IPS DF 4.7 (cell line): ENCODE results near the gene SELE.

Experiments
- DNase-seq: peaks from one replicate; pipeline ENCODE4 v3.0.0-alpha.2; 2013; ENCODE audit warnings: low spot score; ENCODE audit errors: extremely low read depth

SELE gene

DNA sequence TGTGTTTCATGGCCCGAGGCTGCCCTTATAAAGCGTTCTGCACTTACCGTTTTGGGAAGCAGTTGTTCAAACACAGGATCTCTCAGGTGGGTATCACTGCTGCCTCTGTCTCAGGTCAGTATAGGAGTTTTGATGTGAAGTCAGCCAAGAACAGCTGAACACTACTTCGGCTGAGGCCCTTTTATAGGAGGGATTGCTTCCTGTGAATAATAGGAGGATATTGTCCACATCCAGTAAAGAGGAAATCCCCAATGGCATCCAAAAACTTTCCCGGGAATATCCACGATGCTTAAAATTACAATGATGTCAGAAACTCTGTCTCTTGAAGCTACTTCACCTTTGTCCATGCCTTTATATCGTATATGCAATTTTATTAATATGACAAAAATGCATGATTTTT, at the start of gene SELE:
Gene SELE, minus strand, starts transcription at position 156 of the 400 bp plus-strand sequence. CDS start 467 bp downstream, outside the sequence.
- no peak for DNase-seq

DNA sequence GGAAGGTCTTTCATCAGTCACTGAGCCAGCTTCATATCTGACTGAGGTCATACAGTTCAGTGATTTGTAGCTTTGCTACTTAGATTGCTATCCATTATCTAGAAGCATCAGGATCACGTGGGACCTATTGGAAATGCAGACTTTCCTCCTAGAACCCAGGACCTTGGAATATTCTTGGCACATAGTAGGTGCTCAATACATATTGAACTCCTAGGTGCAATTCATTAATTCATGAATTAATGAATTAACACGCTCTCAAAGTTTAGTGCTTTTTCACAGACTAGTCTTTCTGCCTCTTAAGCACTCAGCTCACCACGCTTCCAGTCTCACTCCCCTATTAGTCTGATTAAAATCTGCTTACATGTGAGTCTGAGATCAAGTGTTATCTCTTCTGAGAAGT, 48.7 kb upstream of the SELE start:
- DNase-seq = no peak

GRCh38 chr1:169779970-169780369, 46.1 kb upstream of the SELE start:
- DNase-seq = no peak

DNA sequence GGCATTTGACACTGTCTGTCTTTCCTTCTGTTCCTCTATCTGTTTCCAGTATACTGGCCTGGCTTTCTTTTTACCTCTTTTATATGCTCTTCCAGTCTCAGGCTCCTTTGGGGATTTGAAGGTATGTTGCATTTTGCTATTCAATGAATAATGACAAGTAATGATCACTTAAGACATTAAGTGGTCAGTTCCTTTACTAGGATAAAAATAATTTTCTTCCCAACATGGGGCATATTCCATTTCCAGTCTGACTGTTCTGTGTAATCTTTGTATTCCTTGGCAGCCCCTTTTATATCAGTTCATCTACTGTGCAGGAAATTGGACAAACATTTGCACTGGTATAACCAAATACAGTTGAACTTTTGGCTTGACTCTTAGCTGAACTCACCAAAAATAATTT, 45.3 kb upstream of the SELE start:
- DNase-seq = no peak

- DNase-seq = no peak
Observed at GRCh38 chr1:169776440-169776839, 42.6 kb upstream of the SELE start.

DNA sequence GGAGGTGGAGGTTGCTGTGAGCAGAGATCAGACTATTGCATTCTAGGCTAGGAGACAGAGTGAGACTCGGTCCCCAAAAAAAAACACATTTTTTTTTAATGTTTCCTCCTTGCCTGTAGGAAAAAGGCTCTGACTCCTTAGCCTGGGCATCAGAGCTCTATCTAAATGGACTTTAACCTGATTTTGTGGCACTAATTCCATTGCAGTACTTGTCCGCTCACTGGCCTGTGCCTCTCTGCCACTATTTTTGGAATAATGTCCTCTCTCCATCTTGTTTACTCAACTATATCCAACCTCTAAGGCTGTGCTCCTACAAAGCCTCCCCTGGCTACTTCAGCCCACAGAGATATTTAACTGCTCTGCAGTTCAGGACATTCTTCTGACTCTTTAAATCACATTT, 34.3 kb upstream of the SELE start:
- no peak for DNase-seq

DNA sequence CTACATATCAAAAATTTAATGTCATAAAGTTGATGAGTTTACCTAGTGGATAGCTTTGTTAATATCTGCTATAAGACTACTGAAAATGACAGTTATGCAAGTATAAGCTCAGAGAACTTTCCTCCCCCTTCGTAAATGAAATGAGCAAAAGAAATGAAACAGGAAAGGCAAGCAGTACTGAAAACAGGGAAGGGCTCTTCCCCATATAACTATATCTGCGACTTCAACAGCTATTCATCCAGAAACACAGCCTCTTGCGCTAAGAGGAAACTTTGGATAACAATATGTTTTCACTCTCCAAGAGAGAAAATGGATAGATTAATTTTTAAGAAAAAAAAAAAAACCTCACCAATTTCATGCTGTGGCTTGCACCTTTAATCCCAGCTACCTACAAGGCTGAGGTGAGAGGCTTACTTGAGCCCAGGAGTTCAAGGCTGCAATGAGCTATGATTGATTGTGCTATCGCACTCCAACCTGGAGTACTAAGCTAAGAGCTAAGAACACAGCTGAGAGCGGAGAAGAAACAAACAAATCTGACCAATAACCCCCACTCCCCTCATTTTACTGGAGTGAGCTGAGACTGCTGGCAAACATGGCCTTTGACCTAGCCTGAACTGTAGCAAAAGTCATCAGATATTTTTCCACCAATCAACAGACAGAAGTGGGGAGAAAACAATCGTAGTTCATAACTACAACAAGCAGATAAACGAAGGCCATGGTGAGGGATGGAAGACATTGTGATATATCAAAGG, 31.9 kb upstream of the SELE start:
- DNase-seq = no peak

DNA sequence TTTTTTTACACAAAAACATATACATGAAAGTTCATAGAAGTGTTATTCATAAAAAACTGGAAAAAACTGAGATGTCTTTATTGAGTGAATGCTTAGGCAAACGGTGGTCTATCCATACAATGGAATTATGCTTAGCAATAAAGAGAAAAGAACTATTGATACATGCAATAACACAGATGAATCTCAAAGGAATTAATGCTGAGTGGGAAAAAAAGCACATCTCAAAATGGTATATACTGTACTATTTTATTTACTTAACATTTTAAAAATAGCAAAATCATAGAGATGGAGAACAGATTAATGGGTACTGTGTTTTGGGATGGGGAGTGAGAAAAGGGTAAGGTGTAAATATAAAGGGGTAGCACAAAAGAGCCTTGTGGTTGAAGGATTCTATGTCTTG, 31.0 kb upstream of the SELE start:
- DNase-seq = no peak

GRCh38 chr1:169762699-169763098, 28.8 kb upstream of the SELE start:
- no peak for DNase-seq

DNA sequence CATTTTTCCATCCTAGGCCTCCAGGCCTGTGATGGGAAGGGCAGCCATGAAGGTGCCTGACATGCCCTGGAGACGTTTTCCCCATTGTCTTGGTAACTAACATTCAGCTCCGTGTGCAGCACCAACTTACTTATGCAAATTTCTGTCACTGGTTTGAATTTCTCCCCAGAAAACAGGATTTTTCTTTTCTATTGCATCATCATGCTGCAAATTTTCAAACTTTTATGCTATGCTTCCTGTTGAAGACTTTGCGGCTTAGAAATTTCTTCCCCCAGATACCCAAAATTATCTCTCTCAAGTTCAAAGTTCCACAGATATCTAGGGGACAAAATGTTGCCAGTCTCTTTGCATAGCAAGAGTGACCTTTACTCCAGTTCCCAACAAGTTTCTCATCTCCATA, 25.2 kb upstream of the SELE start:
- DNase-seq = no peak

DNA sequence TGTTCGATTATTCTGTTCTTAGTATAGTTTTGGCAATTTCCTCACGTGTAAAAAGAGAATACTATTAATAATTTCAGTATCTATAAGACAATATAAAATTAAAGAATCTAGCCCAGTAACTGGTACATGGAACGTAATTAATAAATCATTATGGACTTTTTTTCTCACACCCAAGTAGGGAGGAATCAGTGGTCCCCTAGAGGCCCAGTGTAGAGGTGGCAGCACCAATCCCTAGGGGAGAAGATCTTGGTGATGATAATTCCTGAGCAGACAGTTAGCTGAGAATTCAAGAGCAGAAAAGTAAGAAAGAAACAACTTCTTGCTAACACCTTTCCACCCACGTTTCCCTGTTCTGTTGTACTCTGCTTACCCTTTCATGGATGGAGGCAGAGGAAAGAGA, 19.7 kb upstream of the SELE start:
- DNase-seq = no peak

DNA sequence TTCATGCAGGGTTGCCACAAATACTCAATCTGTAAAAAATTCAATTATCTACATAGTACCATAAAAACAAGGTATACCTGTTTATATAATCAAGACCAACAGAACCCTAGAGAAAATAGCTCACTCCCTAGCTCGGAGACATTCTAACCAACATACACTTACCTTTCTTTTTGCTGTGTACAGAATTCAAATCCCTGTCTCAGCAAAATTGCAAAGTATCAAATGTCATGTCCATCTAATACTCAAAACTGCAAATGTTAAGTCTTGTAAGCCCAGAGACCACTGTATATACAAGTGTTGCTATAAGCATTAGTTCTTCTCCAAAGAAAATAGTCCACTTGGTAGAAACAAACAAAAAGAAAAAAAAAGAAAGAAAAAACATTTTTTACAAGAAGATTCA, 16.2 kb upstream of the SELE start:
- DNase-seq = no peak

- DNase-seq = no peak
Observed at GRCh38 chr1:169746550-169746949, 12.7 kb upstream of the SELE start.

GRCh38 chr1:169745015-169745861, 11.4 kb upstream of the SELE start:
- no peak for DNase-seq

DNA sequence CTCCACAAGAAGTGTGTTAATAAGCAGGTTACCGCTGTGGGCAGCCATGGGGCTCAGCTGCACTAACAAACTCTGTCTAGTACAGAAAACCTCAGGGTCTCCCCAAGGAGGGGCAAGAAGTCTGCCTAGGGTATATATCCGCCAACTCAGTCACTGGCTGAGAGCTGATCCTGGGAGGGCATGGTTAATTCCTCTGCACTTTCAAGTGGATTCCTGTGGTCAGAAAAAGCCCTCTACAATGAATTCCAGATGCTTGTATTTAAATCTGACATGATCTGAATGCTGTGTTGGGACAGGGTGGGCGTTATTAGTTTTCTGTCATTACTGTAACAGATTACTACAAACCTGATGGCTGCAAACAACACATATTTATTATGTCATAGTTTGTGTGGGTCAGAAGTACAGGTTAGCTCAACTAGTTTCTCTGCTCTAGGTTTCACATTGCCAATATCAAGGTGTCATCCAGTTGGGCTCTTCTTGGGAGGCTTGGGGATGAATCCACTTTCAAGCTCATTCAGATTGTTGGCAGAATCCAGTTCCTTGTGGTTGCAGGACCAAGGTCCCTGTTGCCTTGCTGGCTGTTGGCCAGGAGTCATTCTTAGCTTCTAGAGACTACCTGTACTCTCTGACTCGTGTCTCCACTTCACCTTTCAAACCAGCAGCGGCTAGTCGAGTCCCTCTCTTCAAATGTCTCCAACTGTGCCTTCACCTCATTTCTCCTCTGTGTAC, 8.0 kb upstream of the SELE start:
- DNase-seq = no peak

DNA sequence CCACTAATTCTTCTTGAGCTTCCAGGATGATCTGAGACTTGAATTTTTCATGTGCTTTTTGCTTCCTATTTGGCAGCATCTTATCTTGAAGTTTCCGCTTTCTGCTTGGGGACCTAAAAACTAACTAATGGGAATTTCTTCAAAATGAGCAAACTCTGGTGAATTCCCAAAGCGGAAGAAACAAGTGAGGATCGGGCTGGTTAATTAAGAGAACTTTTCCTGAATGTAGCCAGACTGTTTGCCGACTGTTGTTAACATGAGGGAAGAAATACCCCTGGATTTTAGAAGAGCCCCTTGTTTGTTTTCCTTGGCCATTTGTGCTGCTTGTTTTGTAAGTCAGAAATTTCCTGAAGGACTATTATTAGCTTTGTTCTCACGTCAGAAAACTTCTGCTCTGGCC, 6.1 kb upstream of the SELE start:
- no peak for DNase-seq

- DNase-seq = no peak
Observed at GRCh38 chr1:169731446-169731845, 2.4 kb downstream of the SELE start.

DNA sequence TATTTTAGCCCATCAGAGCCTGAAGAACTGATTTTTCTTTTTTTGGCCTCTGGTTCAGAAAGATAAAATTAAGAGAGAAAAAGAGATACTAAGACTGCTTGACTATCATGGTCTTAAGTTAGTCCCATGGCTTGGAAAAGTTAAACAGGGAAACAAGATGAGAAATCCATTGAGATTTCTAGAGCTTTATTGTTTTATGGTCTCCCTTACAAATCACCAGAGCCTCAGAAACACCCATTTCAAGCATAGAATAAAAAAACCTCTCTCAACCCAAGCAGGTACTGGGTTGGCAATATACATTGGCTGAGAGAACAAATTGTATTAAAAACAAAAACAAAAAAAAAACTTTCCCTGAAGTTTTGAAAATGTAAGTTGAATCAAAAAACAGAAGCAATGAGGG, 3.9 kb downstream of the SELE start:
- no peak for DNase-seq

DNA sequence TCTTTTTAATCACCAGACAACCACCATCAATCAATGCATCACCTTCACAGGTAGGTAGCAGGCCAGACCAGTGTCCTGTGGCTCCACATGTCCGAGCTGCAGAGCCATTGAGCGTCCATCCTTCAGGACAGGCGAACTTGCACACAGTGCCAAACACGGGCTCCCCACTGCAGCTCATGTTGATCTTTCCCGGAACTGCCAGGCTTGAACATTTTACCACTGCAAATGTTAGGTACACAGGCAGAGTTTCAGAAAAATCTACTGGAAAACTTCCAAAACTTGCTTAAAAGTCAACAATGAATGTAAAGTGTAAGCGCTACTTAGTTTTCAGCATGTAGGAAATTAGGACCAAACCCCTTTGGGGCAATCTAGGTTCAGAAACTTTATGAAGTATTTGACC, 6.6 kb downstream of the SELE start:
- DNase-seq = no peak

- DNase-seq = no peak
Observed at GRCh38 chr1:169726851-169727250, 7.0 kb downstream of the SELE start.

GRCh38 chr1:169725930-169726329, 7.9 kb downstream of the SELE start:
- DNase-seq = no peak

DNA sequence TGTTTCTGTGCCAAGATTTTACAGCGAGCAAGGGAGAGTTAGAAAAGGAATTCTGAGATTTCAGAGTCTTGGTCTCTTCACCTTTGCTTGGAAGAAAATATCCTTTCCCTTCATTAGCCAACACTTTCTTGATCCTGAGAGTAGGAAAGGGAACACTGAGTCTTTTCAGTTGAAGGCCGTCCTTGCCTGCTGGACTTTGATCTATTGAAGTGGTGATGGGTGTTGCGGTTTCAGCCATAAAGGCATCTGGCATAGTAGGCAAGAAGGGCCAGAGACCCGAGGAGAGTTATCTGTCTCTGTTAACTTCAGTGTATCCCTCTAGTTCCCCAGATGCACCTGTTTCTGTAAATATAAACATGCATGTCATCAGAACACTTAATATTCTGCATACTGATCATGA, 9.7 kb downstream of the SELE start:
- no peak for DNase-seq
